Inferior parietal cortex (tissue), 1 donor: ENCODE data around the gene CHGA.

Experiments
- DNase-seq: peaks from one replicate; pipeline ENCODE4 v3.0.0-alpha.2; 2016; ENCODE audit errors: extremely low spot score

CHGA gene

GRCh38 chr14:92929689-92930608 lies 7.0 kb downstream of the CHGA start:
- no peak for DNase-seq

DNA sequence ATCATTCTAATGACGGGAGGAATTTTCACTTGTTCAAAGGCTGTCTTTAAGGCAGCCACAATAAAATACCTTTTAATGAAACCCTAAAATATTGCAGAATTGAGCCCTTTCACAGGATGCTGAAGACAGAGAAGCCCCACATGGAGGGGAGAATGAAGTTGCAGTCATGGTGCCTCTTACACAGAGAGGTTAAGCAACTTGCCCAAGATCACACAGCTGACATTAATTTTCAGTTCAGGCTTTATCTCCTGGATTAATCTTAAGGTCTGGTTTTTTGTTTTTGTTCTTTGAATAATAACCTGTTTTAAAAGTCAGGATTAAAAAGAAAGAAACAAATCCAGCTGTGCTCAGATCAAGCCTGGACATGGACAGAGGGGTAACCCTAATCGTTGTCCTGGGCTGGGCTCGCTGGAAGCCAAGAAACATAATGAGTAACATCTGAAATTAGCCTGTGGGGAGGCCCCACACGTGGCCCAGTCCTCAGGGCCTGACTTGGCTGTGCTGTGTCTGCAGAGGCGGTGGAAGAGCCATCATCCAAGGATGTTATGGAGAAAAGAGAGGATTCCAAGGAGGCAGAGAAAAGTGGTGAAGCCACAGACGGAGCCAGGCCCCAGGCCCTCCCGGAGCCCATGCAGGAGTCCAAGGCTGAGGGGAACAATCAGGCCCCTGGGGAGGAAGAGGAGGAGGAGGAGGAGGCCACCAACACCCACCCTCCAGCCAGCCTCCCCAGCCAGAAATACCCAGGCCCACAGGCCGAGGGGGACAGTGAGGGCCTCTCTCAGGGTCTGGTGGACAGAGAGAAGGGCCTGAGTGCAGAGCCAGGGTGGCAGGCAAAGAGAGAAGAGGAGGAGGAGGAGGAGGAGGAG lies 8.0 kb downstream of the CHGA start:
- no peak for DNase-seq

GRCh38 chr14:92931681-92932447 lies 8.9 kb downstream of the CHGA start:
- no peak for DNase-seq

DNA sequence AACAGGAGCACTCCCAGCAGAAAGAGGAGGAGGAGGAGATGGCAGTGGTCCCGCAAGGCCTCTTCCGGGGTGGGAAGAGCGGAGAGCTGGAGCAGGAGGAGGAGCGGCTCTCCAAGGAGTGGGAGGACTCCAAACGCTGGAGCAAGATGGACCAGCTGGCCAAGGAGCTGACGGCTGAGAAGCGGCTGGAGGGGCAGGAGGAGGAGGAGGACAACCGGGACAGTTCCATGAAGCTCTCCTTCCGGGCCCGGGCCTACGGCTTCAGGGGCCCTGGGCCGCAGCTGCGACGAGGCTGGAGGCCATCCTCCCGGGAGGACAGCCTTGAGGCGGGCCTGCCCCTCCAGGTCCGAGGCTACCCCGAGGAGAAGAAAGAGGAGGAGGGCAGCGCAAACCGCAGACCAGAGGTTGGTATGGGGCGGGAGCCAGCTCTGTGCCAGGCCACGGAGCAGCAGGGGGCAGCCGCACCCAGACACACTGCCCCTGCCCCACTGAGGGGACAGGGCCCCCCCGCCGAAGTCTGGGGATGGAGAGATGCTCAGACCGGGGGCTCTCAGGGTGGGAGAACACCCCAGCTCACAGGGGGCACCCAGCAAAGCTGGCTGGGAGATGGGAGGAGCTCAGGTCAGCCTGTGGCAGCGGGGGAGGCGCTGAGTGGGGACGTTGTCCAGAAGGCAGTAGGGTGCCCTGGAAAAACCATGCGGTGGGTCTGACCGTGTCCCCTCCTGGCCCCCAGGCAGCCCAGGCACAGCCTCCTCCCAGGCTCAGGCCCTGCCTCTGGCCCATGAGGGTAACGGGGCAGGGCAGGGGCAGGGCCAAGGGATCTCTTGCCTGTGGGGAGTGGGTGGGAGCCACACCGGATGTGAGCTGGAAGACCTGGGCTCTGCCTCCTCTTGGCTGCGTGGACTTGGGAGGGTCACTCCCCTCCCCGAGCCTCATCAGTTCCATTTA lies 9.8 kb downstream of the CHGA start:
- no peak for DNase-seq

- DNase-seq, result no peak
Measured at GRCh38 chr14:92933481-92933880, 10.5 kb downstream of the CHGA start.

DNA sequence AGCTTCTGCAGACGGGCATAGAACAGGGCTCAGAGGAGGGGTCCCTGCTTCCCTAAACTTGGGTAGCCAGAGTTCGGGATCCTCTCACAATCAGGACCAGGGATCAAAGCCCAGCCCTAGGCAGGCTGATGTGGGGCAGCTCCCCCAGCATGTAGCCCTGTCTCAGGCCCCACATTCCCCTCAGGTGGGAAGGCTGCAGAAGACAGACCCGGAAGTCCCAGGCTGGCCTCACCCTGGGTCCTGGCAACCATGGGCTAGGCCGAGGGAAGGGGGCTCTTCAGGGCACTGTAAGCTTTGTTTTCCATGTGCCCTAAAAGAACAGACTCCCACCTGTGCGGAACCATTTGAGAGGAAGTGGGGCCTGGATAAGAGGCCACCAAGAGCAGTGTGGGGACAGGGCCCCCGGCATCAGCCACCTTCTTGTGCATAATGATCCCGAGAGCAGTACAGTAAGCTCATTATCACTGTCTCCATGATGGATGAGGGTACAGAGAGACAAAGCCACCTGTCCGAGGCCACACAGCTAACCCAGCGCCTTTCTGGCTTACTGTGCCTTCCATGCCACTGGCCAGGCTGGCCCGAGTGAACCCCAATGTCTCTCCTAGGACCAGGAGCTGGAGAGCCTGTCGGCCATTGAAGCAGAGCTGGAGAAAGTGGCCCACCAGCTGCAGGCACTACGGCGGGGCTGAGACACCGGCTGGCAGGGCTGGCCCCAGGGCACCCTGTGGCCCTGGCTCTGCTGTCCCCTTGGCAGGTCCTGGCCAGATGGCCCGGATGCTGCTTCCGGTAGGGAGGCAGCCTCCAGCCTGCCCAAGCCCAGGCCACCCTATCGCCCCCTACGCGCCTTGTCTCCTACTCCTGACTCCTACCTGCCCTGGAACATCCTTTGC lies 11.5 kb downstream of the CHGA start:
- no peak for DNase-seq

GRCh38 chr14:92935446-92935845 lies 12.5 kb downstream of the CHGA start:
- no peak for DNase-seq

- no peak for DNase-seq
Measured at GRCh38 chr14:92936085-92936484, 13.1 kb downstream of the CHGA start.

DNA sequence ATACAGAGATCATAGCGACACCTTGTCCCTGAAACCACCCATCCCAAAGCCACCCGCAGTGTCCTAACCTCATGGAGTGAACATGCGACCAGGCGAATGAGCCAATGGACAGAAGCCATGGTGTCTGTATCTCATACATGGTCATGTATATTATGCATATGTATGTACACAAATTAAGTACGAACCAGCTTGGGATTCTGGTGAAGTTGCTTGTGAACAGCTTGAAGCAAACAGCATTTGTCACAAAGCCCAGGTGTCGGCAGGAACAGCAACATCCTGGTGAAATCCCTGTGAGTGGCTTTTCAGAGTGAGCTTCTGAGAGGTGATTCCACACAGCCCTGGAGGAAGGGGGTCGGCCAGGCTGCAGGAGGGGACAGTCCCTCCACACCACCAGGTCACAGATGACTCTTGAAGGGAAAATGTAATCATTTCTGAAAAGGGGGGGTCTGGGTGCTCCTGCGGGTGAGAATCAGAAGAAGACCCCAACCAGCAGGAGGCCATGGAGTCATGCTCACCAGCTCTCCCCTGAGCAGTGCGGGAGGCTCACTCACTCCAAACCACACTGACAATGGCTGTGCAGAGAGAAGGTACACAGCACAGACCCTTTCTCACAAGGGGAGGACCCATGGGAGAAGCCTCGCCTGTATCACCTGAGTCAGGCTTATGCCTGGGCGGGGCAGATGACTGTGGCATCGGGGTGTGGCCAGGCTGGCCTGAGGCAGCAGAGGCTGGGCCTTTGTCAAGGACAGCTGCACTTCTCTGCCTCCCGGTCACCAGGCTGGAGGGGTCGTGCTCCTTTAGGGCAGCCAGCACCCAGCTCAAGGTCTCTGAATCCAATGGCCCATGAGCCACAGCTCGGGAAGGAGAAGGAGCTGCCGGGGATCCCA lies 14.3 kb downstream of the CHGA start:
- DNase-seq, result no peak

GRCh38 chr14:92938235-92938875 lies 15.4 kb downstream of the CHGA start:
- no peak for DNase-seq

DNA sequence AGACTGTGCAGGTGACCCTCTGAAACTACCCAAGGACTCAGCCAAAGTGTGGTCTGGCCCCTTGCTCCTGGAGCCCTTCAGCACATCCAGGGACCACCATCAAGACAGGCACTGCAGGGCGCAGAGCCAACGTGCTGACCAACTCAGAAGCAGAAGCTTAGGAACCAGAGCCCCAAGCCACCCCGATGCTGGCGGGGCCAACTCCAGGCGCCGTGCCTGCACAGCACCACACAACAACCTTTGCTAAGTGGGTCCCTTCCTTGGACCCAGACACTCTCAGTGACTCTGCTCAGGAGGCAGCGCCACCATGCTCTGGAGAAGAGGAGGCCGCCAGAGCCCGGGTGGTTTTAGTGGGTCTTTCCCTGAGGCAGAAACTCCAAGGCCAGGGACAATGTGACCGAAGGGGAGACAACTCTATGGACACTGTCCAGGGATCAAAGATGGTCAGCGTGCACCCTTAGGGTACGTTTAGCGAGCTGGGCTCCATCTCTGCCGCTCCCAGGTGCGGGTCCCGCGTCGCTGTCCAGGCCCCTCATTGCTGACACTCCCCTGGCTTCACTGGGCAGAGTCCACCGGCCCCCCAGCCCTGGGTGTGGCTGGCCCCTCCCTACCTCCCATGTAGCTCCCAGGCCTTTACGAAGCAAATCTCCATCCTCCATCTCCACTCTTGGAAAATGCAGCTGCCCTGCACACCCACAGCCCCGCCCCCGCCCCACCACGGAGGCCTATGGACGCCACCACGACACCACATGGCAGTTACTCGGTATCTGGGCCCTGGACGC lies 16.1 kb downstream of the CHGA start:
- DNase-seq, result no peak

DNA sequence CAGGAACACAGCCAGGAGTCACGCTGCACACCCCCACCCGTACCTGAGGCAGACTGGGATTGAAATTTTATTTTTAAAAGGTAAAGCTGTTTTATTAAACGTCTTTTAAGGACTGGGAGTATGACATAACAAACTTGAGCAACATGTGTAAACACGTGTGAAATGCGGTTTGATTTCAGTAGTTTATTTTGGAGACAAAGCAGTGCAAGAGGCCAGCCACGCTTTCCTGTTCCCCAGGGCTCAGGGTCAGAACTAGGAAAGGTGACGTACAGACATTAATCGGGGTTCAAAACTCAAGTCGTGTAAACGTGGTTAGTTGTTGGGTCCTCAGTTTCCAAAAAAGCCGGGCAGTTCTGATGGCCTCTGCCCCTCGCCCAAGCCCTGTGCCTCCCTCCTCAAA lies 16.7 kb downstream of the CHGA start:
- no peak for DNase-seq

DNA sequence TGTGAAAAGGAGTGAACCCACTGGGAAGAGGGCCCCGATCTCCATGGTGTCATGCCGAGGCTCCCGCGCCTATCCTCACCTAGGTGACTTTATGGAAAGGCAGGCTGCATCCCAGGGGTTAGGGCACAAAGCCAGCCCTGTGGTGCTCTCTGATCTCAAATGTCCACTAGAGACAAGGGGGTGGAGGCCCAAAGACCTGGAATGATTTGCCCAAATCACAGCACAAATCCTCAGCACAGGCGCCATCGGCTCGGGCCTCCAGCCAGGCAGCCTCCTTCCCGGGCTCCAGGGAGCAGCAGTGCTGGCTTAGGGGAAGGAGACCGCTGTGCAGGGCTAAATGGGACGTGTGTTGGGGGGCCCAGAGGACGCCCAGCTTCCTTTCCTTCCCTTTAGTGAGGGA lies 17.6 kb downstream of the CHGA start:
- DNase-seq, result no peak

- no peak for DNase-seq
Measured at GRCh38 chr14:92941531-92941930, 18.6 kb downstream of the CHGA start.

DNA sequence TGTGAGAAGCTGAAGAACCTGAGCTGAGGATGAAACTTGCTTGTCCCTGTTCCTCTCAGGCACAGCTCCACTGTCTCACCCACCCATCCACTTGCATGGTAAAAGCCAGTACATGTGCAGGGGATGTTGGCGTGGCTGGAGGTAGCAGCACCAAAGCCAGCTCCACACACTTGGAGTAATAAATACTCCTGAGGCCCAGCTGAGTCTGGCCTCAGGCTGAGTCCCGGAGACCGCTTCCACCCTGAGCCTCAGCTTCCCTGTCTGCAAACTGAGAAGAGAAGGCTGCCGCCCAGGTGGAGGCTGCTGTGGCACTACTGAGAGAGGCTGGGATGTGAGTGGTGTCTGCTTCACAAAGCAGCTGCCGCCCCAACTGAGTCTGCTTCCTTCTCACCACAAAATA lies 19.2 kb downstream of the CHGA start:
- no peak for DNase-seq

DNA sequence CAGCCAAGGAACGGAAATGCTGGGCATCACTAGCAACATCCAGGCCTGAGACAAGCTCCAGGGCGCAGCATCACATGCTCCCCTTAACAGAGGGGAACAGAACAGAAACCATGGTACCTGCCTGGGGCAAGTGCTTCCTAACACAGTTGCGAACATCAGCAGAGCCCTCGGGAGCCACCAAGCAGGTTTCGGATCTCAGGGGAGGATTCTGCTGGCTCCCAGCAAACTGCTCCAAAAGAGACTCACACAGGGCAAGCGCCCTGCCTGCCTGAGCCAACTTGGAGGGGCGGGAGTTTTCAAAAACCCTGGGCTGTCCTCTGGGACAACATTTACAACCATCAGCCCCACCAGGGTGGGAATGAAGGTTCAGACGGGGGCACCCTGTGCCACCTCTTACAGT lies 19.6 kb downstream of the CHGA start:
- no peak for DNase-seq

- no peak for DNase-seq
Measured at GRCh38 chr14:92942976-92943710, 20.2 kb downstream of the CHGA start.
